ENCODE measurements around the gene ARIH2. TPM values are rescaled to one million over a fixed set of nuclear protein-coding genes. Genes with fewer than 3 reads are reported as not detected.

The ARIH2 gene
- 54.8 to 65.9 TPM (median 64.7 TPM) in 5 replicates for total RNA-seq (2022; extraction: Qiagen RNA extraction; ENCODE audit: low read depth)

GRCh38 chr3:48918388-48919214, at the start of gene ARIH2:
TSS of gene ARIH2 (plus strand) at chr3:48918842. CDS start at chr3:48927559, 8,717 bp downstream.

DNA sequence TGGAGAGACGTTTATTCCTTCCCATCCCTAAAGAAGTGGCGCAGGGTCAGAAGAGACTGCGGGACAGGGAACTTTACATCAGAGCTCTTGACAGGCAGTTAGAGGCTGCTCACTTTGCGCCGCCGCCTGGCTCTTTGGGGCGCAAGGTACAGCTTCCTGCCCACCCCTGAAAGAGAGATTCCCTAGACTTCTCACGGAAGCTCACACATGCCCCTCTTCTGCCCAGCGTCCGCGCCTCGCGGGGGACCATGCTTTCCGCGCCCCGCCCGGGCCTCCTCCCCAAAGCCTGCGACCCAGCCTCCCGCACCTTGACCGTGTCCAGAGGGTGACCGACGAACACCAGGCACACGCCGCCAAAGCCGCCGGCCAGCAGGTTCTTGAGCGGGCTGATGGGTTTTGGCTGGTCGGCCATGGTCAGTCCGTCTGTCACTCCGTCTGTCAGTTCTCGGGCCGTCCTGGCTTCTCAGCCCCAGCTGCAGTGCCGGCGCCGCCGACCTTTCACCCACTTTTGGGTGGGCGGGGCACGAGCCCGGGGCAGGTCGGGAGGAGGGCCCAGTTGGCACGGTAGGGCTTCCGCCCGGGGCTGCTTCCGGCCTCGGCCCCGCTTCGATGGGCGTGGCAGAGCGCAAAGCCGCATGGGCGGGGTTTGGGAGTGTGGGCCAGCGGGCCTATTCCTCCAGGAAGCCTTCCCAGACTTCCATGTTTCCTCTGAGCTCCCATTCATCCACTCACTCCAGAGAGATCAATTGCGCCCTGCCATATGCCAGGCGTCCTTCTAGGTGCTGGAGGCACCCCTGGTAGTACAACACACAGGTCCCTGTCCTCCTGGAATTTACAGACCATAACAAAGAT, 20.0 kb upstream of the ARIH2 start, which contains the start of gene SLC25A20:
Gene SLC25A20, minus strand, starts transcription at position 500 of the 852 bp plus-strand sequence. Its CDS starts 88 bp downstream, at position 412.

GRCh38 chr3:48989796-48990635, 71.4 kb downstream of the ARIH2 start, which contains the start of gene P4HTM:
TSS of gene P4HTM (plus strand) at chr3:48990241. CDS start at chr3:48990257, 16 bp downstream.

GRCh38 chr3:49007068-49007770, 88.6 kb downstream of the ARIH2 start, which contains the start of gene WDR6:
TSS of gene WDR6 (plus strand) at chr3:49007391. CDS start at chr3:49007432, 41 bp downstream.

DNA sequence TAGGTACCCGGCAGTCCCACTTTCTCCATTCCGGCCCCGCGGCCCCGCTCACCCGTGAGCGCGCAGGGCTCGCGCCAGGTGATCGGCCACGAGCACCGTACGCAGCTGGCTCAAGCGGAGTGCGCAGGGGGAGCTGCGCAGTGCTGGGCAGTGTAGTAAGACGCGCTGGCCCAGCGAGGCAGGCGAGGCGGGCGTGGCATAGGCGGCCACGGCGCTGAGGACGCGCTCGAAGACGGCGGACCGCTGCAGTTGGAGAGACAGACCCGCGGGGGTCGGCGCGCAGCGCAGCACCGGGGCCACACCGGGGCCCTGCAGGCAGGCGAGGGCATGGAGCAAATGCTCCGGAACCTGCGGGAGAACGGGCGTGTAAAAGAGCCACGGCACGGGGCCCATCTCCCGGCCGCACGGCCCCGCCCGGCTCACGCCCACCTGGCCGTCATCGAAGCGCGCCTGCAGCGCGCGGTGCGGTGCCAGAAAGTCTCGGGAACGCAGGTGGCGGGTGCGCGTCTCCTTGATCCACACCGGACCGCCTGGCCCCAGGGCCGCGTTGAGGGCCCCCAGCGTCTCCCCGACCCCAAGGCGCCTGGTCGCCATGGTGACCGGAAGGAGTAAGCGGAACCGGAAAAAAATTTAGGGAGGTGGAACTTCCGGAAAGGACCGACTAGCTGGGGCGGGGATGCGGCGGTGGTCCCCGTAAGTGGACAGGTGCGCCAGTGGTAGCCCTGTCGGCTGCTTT, 99.5 kb downstream of the ARIH2 start, which contains the start of gene DALRD3:
Gene DALRD3, minus strand, starts transcription at position 610 of the 736 bp plus-strand sequence. Its CDS starts 16 bp downstream, at position 594.

GRCh38 chr3:49021813-49022687, 103.4 kb downstream of the ARIH2 start, which contains the start of gene NDUFAF3:
TSS of gene NDUFAF3 (plus strand) at chr3:49022121. CDS start at chr3:49022145, 24 bp downstream.

DNA sequence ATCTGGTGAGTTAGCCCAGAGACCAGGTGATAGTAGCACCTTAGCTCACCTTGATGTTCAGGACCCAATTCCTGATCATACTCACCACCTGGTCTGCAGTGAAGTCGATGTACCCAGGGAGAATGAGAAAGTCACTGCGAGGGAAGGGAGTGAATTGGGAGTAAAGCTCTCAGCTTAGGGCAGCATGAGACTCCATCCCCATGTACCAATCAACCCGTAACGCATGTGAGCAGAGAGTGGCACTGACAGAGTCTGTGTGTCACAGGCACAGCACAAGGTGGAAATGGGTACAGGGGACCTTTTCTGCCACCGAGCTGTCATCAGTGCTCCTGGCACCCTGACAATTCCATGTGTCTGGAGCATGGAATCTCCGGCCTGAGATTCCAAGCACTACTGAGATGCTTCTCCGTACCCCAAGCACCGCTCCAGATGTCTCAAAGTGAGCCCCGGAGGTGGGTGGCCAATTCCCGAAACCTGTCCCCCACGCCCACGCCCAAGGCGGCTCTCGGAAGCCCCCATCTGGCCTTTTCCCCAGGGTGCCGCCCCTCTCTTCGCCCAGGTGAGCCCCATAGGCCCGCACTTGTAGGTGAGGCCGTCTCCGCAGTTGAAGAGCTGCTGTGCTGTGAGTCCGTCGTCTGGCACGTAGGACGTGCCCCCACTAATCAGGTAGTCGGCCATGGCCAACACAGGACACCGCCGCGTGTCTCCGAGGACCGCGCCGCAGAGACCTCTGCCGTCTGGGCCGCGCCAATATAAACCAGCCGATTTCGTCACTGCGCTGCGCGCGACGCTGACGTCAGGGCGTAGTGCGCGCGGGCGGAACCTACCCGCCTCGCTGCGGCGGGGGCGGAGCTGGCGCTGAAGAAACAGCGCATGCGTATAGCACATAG, 110.3 kb downstream of the ARIH2 start, which contains the start of gene IMPDH2:
Gene IMPDH2, minus strand, starts transcription at position 726 of the 890 bp plus-strand sequence. Its CDS starts 48 bp downstream, at position 678.

Other genes starting within 250 kb of the ARIH2 start
- 6.1 to 9.6 TPM (median 8.4 TPM) in 5 replicates for gene NCKIPSD, start 232.9 kb upstream of the ARIH2 start, total RNA-seq (2022; extraction: Qiagen RNA extraction; ENCODE audit: low read depth)
- 43.9 to 49.0 TPM (median 47.9 TPM) in 5 replicates for gene IP6K2, start 201.6 kb upstream of the ARIH2 start, total RNA-seq (2022; extraction: Qiagen RNA extraction; ENCODE audit: low read depth)
- 12.1 to 20.0 TPM (median 18.0 TPM) in 5 replicates for gene PRKAR2A, start 71.0 kb upstream of the ARIH2 start, total RNA-seq (2022; extraction: Qiagen RNA extraction; ENCODE audit: low read depth)
- gene SLC25A20, start 20.0 kb upstream of the ARIH2 start, total RNA-seq (2022; extraction: Qiagen RNA extraction; ENCODE audit: low read depth), result 11.5 to 14.0 TPM (median 12.9 TPM) in 5 replicates
- gene P4HTM, start 71.4 kb downstream of the ARIH2 start, total RNA-seq (2022; extraction: Qiagen RNA extraction; ENCODE audit: low read depth), result 12.0 to 20.6 TPM (median 19.5 TPM) in 5 replicates
- gene WDR6, start 88.5 kb downstream of the ARIH2 start, total RNA-seq (2022; extraction: Qiagen RNA extraction; ENCODE audit: low read depth), result 61.7 to 73.4 TPM (median 67.7 TPM) in 5 replicates
- 16.0 to 25.0 TPM (median 22.3 TPM) in 5 replicates for gene DALRD3, start 99.7 kb downstream of the ARIH2 start, total RNA-seq (2022; extraction: Qiagen RNA extraction; ENCODE audit: low read depth)
- gene NDUFAF3, start 103.3 kb downstream of the ARIH2 start, total RNA-seq (2022; extraction: Qiagen RNA extraction; ENCODE audit: low read depth), result 65.5 to 98.1 TPM (median 89.1 TPM) in 5 replicates
- gene IMPDH2, start 110.6 kb downstream of the ARIH2 start, total RNA-seq (2022; extraction: Qiagen RNA extraction; ENCODE audit: low read depth), result 156 to 171 TPM (median 162 TPM) in 5 replicates
- gene QRICH1, start 175.2 kb downstream of the ARIH2 start, total RNA-seq (2022; extraction: Qiagen RNA extraction; ENCODE audit: low read depth), result 37.3 to 40.1 TPM (median 39.0 TPM) in 5 replicates
- 128 to 155 TPM (median 153 TPM) in 5 replicates for gene QARS1, start 185.9 kb downstream of the ARIH2 start, total RNA-seq (2022; extraction: Qiagen RNA extraction; ENCODE audit: low read depth)
- gene USP19, start 202.0 kb downstream of the ARIH2 start, total RNA-seq (2022; extraction: Qiagen RNA extraction; ENCODE audit: low read depth), result 18.7 to 24.8 TPM (median 23.0 TPM) in 5 replicates
- 64.3 to 97.2 TPM (median 88.8 TPM) in 5 replicates for gene LAMB2, start 214.2 kb downstream of the ARIH2 start, total RNA-seq (2022; extraction: Qiagen RNA extraction; ENCODE audit: low read depth)
- 10.6 to 14.9 TPM (median 12.9 TPM) in 5 replicates for gene CCDC71, start 247.5 kb downstream of the ARIH2 start, total RNA-seq (2022; extraction: Qiagen RNA extraction; ENCODE audit: low read depth)